Neural progenitor cell (in vitro differentiated cells): ENCODE data around the gene CAVIN2.

Experiments
- CTCF ChIP-seq: fragments of 200-600 bp; sonication (generic); IDR thresholded peaks from 2 replicates; pipeline ENCODE4 v1.5.1; 2017; ENCODE audit warnings: antibody characterized with exemption, mild to moderate bottlenecking
- EZH2 ChIP-seq: fragments of 200-600 bp; sonication (generic); IDR thresholded peaks from 2 replicates; pipeline ENCODE4 v1.6.1; 2017; ENCODE audit warnings: antibody characterized with exemption, mild to moderate bottlenecking, moderate library complexity

GRCh38 chr2:191800874-191801273 lies 46.0 kb downstream of the CAVIN2 start:
- no peak for TF ChIP-seq CTCF
- TF ChIP-seq EZH2 = no peak
